HEK293 (cell line): ENCODE results near the gene TMEM132A.

Experiments
- ZBTB1 ChIP-seq: fragments of 450-650 bp; formaldehyde crosslinking; IDR thresholded peaks from 2 replicates; pipeline ENCODE4 v1.5.1; 2016; ENCODE audit warnings: missing biosample characterization, missing genetic modification characterization
- ZBTB48 ChIP-seq: fragments of 450-650 bp; formaldehyde crosslinking; IDR thresholded peaks from 2 replicates; pipeline ENCODE4 v1.5.1; 2016; ENCODE audit warnings: missing biosample characterization, missing genetic modification characterization
- ZFP3 ChIP-seq: fragments of 450-650 bp; formaldehyde crosslinking; IDR thresholded peaks from 2 replicates; pipeline ENCODE4 v1.5.1; 2016; ENCODE audit warnings: low read depth, missing biosample characterization, missing genetic modification characterization
- ZNF169 ChIP-seq: fragments of 450-650 bp; formaldehyde crosslinking; IDR thresholded peaks from 2 replicates; pipeline ENCODE4 v1.5.1; 2016; ENCODE audit warnings: missing biosample characterization, missing genetic modification characterization
- ZNF302 ChIP-seq: fragments of 450-650 bp; formaldehyde crosslinking; IDR thresholded peaks from 2 replicates; pipeline ENCODE4 v1.5.1; 2016; ENCODE audit warnings: missing biosample characterization, missing genetic modification characterization, low read depth
- ZNF391 ChIP-seq: fragments of 450-650 bp; formaldehyde crosslinking; IDR thresholded peaks from 2 replicates; pipeline ENCODE4 v1.5.1; 2016; ENCODE audit warnings: low read depth, missing biosample characterization, missing genetic modification characterization, borderline replicate concordance
- ZNF626 ChIP-seq: fragments of 450-650 bp; sonication (Bioruptor Pico); formaldehyde crosslinking; IDR thresholded peaks from 2 replicates; pipeline ENCODE4 v1.5.1; 2018; ENCODE audit warnings: missing biosample characterization, missing genetic modification characterization, inconsistent platforms
- TF ChIP-seq, protein P1 (sequence below): fragments of 450-650 bp; formaldehyde crosslinking; IDR thresholded peaks from 2 replicates; pipeline ENCODE4 v1.5.1; 2016; ENCODE audit warnings: missing biosample characterization, missing genetic modification characterization
- TF ChIP-seq, protein P2 (sequence below): fragments of 450-650 bp; formaldehyde crosslinking; IDR thresholded peaks from 2 replicates; pipeline ENCODE4 v1.5.1; 2017; ENCODE audit warnings: missing biosample characterization, mild to moderate bottlenecking, missing genetic modification characterization, moderate library complexity

DNA sequence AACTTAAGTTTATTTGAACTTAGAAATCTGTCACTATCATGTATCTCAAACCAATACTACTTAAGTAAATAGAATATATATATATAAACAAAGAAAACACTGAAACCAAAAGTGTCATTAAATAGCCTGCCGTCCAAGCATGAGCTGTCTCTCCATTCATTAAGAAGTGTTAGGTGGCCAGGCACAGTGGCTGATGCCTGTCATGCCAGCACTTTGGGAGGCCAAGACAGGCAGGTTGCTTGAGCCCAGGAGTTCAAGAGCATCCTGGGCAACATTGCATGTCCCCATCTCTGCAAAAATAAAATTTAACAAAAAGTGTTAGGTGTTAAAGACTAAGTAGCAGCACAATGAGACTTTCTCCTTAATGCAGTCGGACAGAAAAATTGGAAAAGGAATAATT, 61.2 kb downstream of the TMEM132A start:
- TF ChIP-seq, protein P1, sequence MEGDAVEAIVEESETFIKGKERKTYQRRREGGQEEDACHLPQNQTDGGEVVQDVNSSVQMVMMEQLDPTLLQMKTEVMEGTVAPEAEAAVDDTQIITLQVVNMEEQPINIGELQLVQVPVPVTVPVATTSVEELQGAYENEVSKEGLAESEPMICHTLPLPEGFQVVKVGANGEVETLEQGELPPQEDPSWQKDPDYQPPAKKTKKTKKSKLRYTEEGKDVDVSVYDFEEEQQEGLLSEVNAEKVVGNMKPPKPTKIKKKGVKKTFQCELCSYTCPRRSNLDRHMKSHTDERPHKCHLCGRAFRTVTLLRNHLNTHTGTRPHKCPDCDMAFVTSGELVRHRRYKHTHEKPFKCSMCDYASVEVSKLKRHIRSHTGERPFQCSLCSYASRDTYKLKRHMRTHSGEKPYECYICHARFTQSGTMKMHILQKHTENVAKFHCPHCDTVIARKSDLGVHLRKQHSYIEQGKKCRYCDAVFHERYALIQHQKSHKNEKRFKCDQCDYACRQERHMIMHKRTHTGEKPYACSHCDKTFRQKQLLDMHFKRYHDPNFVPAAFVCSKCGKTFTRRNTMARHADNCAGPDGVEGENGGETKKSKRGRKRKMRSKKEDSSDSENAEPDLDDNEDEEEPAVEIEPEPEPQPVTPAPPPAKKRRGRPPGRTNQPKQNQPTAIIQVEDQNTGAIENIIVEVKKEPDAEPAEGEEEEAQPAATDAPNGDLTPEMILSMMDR = no peak
- TF ChIP-seq ZNF391 (tag by site-specific recombination) = no peak
- TF ChIP-seq ZNF169 = no peak
- TF ChIP-seq ZBTB48 (tag by site-specific recombination) = no peak
- no peak for TF ChIP-seq ZBTB1 (tag by site-specific recombination)
- no peak for TF ChIP-seq ZNF626 (tag by site-specific recombination)
- no peak for TF ChIP-seq ZFP3 (tag by site-specific recombination)
- TF ChIP-seq, protein P2, sequence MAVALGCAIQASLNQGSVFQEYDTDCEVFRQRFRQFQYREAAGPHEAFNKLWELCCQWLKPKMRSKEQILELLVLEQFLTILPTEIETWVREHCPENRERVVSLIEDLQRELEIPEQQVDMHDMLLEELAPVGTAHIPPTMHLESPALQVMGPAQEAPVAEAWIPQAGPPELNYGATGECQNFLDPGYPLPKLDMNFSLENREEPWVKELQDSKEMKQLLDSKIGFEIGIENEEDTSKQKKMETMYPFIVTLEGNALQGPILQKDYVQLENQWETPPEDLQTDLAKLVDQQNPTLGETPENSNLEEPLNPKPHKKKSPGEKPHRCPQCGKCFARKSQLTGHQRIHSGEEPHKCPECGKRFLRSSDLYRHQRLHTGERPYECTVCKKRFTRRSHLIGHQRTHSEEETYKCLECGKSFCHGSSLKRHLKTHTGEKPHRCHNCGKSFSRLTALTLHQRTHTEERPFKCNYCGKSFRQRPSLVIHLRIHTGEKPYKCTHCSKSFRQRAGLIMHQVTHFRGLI = no peak
- TF ChIP-seq ZNF302 (tag by site-specific recombination) = no peak
